Measurements from ENCODE around the gene ACSF3. TPM values are rescaled to one million over a fixed set of nuclear protein-coding genes. Genes with fewer than 3 reads are reported as not detected.

Gene ACSF3
- 10 to 100 TPM; 30.2 to 97.4 (median 35.3) TPM for total RNA-seq

DNA sequence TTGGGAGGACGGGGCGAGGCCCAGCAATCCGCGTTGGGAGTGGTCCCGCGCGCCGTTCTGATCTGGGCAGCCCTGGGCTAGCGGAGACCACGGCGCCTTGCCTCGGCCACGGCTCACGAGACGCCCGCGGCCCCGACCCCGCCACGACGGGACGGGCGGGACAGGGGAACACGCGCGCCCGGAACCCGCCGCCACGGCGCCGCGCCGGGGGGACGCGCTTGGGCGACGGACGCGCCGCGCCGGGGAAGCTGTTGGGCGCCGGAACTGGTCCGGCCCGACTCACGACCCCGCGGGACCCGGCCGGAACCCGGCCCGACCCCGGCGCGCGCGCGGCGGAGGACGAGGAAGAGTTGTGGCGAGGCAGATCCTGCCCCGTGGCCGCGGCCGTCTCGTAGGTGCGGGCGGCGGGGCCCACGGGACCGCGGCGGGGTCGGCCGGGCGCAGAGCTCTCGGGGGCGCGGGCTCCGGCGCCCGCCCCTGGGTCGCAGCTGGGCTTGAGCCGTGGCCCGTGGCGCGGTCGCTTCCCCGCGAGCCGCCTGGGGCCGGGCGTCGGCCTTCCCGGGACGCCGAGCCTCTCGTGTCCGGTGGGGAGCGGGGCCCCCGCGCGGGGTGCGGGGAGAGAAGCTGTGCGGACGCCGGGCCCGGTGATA, at the start of gene ACSF3:
TSS of gene ACSF3 (plus strand) at position 251 of the 650 bp plus-strand sequence. CDS start 6,830 bp downstream, outside the sequence.
- Histone ChIP-seq H3K4me1 (peaks cover 28 to 51% (median 38%) of the 10 kb centered on the region in 4 donors), H3K36me3 (peaks cover 0 to under 1% (median 0%) of the 10 kb centered on the region in 4 donors), H3K27me3 (peaks cover 0 to 8% (median 2%) of the 10 kb centered on the region in 4 donors), H3K4me3 (peak within 1 kb of the TSS; percentile 56 to 98 (median 85)), H3K9me3 (no peaks in the 10 kb centered on the region), H3K27ac (peak within 1 kb of the TSS; percentile 52 to 89 (median 70))
- DNase-seq, result peak; percentile 64 to 95
- TF ChIP-seq, protein P1, sequence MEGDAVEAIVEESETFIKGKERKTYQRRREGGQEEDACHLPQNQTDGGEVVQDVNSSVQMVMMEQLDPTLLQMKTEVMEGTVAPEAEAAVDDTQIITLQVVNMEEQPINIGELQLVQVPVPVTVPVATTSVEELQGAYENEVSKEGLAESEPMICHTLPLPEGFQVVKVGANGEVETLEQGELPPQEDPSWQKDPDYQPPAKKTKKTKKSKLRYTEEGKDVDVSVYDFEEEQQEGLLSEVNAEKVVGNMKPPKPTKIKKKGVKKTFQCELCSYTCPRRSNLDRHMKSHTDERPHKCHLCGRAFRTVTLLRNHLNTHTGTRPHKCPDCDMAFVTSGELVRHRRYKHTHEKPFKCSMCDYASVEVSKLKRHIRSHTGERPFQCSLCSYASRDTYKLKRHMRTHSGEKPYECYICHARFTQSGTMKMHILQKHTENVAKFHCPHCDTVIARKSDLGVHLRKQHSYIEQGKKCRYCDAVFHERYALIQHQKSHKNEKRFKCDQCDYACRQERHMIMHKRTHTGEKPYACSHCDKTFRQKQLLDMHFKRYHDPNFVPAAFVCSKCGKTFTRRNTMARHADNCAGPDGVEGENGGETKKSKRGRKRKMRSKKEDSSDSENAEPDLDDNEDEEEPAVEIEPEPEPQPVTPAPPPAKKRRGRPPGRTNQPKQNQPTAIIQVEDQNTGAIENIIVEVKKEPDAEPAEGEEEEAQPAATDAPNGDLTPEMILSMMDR (IDR thresholded peaks at IDR 0.05), result peak in 3 of 6 experiments; percentile 20 to 38 (median 33)
- TF ChIP-seq POLR2A (IDR thresholded peaks at IDR 0.05), result peak in 2 of 4 donors; percentile 52 to 64
- no peak for TF ChIP-seq EP300 (IDR thresholded peaks at IDR 0.05)
- TF ChIP-seq POLR2AphosphoS5 (IDR thresholded peaks at IDR 0.05), result peak in 1 of 2 donors; percentile 28
- peak; percentile 35 to 93 for ATAC-seq (ENCODE audit: low FRiP score in 2 of 2)
- WGBS, 2 donors, result 2% methylated on average over 12 to 27 of the region's 110 CpGs

DNA sequence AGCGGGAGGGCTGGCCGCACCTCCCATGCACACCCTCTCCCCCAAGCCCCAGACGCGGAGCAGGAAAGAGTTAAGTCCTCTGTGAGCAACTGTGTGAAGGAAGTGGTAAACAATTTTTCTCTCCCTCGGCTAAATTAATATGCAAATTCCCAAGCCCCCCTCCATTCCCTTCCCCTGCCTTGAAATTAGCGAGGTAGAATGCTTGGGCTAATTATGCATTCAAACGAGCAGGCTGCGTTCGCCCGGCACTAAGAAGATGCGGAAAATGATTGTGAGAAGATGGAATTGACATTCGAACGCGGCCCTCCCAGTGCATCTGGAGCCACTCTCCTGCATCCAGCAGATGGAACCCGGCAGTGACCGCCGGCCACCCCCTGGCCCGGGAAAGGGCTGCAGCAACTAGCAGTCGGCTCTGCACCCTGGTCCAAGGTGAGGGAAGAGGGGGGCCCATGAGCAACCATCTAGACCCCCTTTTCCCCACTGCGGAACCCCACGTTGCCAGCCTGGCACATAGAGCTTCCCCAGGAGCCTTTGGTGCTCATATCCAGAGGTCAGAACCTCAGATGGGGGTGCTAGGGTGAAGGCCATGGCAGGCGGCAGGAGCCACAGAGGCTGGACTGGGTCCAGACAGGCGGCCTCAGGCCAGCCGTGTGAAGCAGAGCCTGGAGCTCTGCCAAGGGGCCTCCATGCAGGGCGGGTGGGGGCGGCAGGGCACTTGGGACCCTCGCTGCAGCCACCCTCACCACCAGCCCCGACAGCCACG, 49.1 kb upstream of the ACSF3 start:
- no peak overlapping the region for H3K27ac ChIP-seq
- no peak for TF ChIP-seq POLR2A (IDR thresholded peaks at IDR 0.05)
- TF ChIP-seq, protein P1 (IDR thresholded peaks at IDR 0.05), result no peak
- no peak for TF ChIP-seq POLR2AphosphoS5 (IDR thresholded peaks at IDR 0.05)
- TF ChIP-seq EP300 (IDR thresholded peaks at IDR 0.05), result no peak
- ATAC-seq (ENCODE audit: low FRiP score in 2 of 2), result no peak
- WGBS, 2 donors, result 52 to 60% methylated on average over 22 to 29 of the region's 29 CpGs
- H3K4me1 ChIP-seq, result no peaks in the 10 kb centered on the region
- DNase-seq, result no peak
- no peak overlapping the region for H3K4me3 ChIP-seq
- H3K9me3 ChIP-seq, result no peaks in the 10 kb centered on the region
- H3K36me3 ChIP-seq, result no peaks in the 10 kb centered on the region
- H3K27me3 ChIP-seq, result no peaks in the 10 kb centered on the region

DNA sequence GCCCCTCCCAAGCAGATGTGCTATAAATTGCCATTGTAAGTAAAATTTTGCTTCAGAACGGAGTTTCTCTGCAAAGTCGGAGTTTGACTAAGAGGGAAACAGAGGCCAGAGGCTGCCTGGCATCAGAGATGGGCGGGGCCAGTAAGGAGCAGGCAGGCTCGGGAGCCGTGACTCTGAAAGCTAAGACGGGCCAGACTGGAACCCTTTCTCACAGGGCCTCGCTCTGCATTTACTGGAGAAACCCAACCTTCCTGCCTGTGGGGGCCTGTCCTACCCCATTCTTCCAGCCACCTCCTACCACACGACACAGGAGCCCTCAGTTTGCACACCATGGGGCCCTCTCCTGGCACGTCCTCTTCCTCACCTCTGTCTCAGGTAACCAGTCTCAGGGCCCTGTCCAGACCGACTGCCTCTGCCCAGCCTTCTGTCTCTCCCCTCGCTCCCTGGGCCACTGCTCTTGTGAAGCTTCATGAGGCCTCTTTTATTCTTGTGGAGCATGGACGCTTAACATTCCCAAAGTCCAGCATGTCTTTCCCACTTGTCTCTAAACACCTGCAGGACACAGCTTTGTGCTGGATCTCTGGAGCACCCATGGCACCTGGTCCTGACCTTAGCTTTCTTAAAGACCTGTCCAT, 48.4 kb upstream of the ACSF3 start:
- TF ChIP-seq POLR2A (IDR thresholded peaks at IDR 0.05) (no peak), POLR2AphosphoS5 (IDR thresholded peaks at IDR 0.05) (no peak), EP300 (IDR thresholded peaks at IDR 0.05) (no peak)
- TF ChIP-seq, protein P1 (IDR thresholded peaks at IDR 0.05), result no peak
- Histone ChIP-seq H3K27ac (no peak overlapping the region), H3K27me3 (no peaks in the 10 kb centered on the region), H3K4me3 (no peak overlapping the region), H3K4me1 (no peaks in the 10 kb centered on the region), H3K36me3 (no peaks in the 10 kb centered on the region), H3K9me3 (no peaks in the 10 kb centered on the region)
- ATAC-seq (ENCODE audit: low FRiP score in 2 of 2) (no peak), DNase-seq (no peak)
- 62 to 68% methylated on average over 12 of the region's 12 CpGs for WGBS, 2 donors

DNA sequence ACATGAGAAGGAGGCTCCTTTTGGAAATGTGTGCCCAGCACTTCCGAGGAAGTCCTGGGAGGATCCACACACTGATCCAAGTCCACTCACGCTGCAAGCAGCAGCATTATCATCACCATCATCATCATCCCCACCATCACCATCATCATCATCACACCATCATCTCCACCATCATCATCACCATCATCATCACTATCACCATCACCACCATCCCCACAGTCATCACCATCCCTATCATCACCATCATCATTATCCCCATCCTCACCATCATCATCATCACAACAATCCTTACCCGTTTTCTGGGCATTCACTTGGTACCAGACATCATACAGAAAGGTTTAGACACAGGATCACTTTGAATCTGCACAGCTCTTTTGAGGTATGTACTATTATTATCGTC, 47.8 kb upstream of the ACSF3 start:
- H3K9me3 ChIP-seq, result no peaks in the 10 kb centered on the region
- WGBS, 2 donors, result 82 to 87% methylated on average over 4 of the region's 4 CpGs
- H3K27me3 ChIP-seq, result no peaks in the 10 kb centered on the region
- H3K4me1 ChIP-seq, result no peaks in the 10 kb centered on the region
- H3K4me3 ChIP-seq, result no peak overlapping the region
- TF ChIP-seq, protein P1 (IDR thresholded peaks at IDR 0.05), result no peak
- TF ChIP-seq EP300 (IDR thresholded peaks at IDR 0.05), result no peak
- no peak for TF ChIP-seq POLR2A (IDR thresholded peaks at IDR 0.05)
- TF ChIP-seq POLR2AphosphoS5 (IDR thresholded peaks at IDR 0.05), result no peak
- DNase-seq (no peak), ATAC-seq (ENCODE audit: low FRiP score in 2 of 2) (no peak)
- no peak overlapping the region for H3K27ac ChIP-seq
- no peaks in the 10 kb centered on the region for H3K36me3 ChIP-seq

Measured in upper lobe of left lung (tissue), 6 donors.